ENCODE data around the gene PLAGL1. TPM values are rescaled to one million over a fixed set of nuclear protein-coding genes. Genes with fewer than 3 reads are reported as not detected.

PLAGL1 gene
- total and polyA plus RNA-seq, 2 of the 8 experiments (the other 6 are each of a cell fraction or from before 2014, with no cell fraction given): 0.94 to 1.1 TPM

DNA sequence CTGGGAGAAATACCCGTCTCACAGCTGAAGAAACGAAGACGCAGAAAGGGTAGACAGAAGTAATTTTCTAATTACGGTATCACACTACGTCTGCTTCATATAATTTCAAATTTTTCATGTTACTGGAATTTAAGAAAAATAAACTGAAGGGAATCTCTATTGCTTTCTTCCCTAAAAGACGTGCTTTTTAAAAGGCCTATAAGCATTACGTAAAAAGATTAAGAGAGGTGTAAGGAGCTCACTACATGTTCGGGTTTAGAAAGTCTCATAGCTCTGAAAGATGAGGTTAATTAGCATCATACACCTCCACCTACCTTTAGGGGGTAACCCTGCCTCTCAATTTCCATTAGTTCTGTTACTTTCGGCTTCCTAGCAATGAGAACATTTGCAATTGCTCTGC is 787 bp upstream of the PLAGL1 start:
- Histone ChIP-seq H3K36me3 (ENCODE audit: control insufficient read depth in 2 of 4, insufficient read depth in 4 of 4, low read length in 3 of 4) (peaks cover 0 to 2% (median 0%) of the 10 kb centered on the region in 4 experiments; a peak in 1 of 8 replicates), H3K79me1 (ENCODE audit: low read depth, low read length) (no peaks in the 10 kb centered on the region), H2AK5ac (ENCODE audit: low read depth, low read length) (no peak overlapping the region), H2AFZ (ENCODE audit: low read length) (no peak overlapping the region), H3K9ac (replicated peaks in 1 of 4; ENCODE audit: extremely low read depth in 1 of 4, low read depth in 3 of 4, low read length in 3 of 4) (no peak overlapping the region), H3K23me2 (ENCODE audit: low read depth, low read length) (peaks cover 5% of the 10 kb centered on the region; the same call in 1 of the 2 replicates), H3K4me2 (ENCODE audit: insufficient read depth in 1 of 2, low read depth in 2 of 2, low read length in 2 of 2) (peak overlapping the region; percentile 56 to 76), H3K4ac (replicated peaks; ENCODE audit: insufficient read length, low read depth, low read length) (no peak overlapping the region), H4K5ac (ENCODE audit: insufficient read length, low read depth, low read length) (no peak overlapping the region), H3K4me1 (replicated peaks in 1 of 4; ENCODE audit: control insufficient read depth in 3 of 4, insufficient read depth in 4 of 4, low read length in 3 of 4) (0 out of 7 replicates have a peak, but pooled peaks cover 0 to 3% (median 0%) of the 10 kb centered on the region in 4 experiments), H4K91ac (replicated peaks; ENCODE audit: insufficient read length, low read length) (no peak overlapping the region), H2BK20ac (ENCODE audit: low read length) (no peak overlapping the region), H3K27me3 (replicated peaks in 1 of 4; ENCODE audit: control insufficient read depth in 3 of 4, extremely low read depth in 1 of 4, insufficient read depth in 3 of 4, low read length in 3 of 4) (peaks cover 12 to 47% (median 37%) of the 10 kb centered on the region in 4 experiments), H4K20me1 (replicated peaks in 1 of 2; ENCODE audit: control insufficient read depth in 1 of 2, insufficient read depth in 2 of 2, low read length in 2 of 2) (no peaks in the 10 kb centered on the region), H2BK120ac (replicated peaks; ENCODE audit: low read depth, low read length) (no peak overlapping the region), H3K14ac (ENCODE audit: insufficient read length) (no peak overlapping the region), H3K4me3 (ENCODE audit: extremely low read depth in 1 of 4, insufficient read depth in 2 of 4, low read depth in 3 of 4, low read length in 4 of 4) (peak overlapping the region in 2 of 4 experiments; percentile 21 to 63; a peak in 3 of 8 replicates), H3K23ac (ENCODE audit: insufficient read length) (no peak overlapping the region), H4K8ac (ENCODE audit: extremely low read depth, insufficient read depth, low read length) (no peak overlapping the region), H3K27ac (ENCODE audit: low read depth, low read length) (no peak overlapping the region), H2BK5ac (ENCODE audit: low read depth, low read length) (no peak overlapping the region), H2BK15ac (ENCODE audit: low read length) (no peak overlapping the region), H3K18ac (ENCODE audit: extremely low read depth, low read length) (no peak overlapping the region), H2BK12ac (ENCODE audit: low read depth, low read length) (no peak overlapping the region), H3K9me3 (ENCODE audit: insufficient read depth in 2 of 2, low read depth in 1 of 2, low read length in 1 of 2) (peaks cover 3 to 6% of the 10 kb centered on the region in 2 experiments; a peak in 3 of 4 replicates), H3K79me2 (ENCODE audit: control insufficient read depth in 1 of 2, insufficient read depth in 2 of 2, low read length in 2 of 2) (no peaks in the 10 kb centered on the region), H3K56ac (replicated peaks; ENCODE audit: insufficient read length, low read depth, low read length) (no peak overlapping the region)
- 81% methylated on average over 9 of the region's 9 CpGs; no CpG with 5 or more reads in 1 of the 2 experiments for WGBS, 2 experiments (ENCODE audit: extremely low coverage in 1 of 2, insufficient coverage in 1 of 2, insufficient read length in 1 of 2, insufficient replicate concordance in 2 of 2, low coverage in 1 of 2, low lambda C conversion rate in 2 of 2, missing lambda C conversion rate in 1 of 2)
- DNase-seq (ENCODE audit: low read depth in 1 of 2, low spot score in 2 of 2) (no peak), FAIRE-seq (no peak)
- POLR2A ChIA-PET (ENCODE audit: partially characterized antibody): interaction anchor here (1.2 kb wide), 1 partner anchor 69 kb away, joined by 3 read pairs; no protein-coding TSS in a partner anchor
- CTCF ChIA-PET (ENCODE audit: partially characterized antibody): interaction anchor here (0.5 to 12.8 kb wide), 6 partner anchors 13 to 1341 kb away, joined by 3 to 366 read pairs (median 4); no protein-coding TSS in a partner anchor
- TF ChIP-seq, protein P1, sequence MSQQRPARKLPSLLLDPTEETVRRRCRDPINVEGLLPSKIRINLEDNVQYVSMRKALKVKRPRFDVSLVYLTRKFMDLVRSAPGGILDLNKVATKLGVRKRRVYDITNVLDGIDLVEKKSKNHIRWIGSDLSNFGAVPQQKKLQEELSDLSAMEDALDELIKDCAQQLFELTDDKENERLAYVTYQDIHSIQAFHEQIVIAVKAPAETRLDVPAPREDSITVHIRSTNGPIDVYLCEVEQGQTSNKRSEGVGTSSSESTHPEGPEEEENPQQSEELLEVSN (IDR thresholded peaks at IDR 0.05): no peak
- no peak for TF ChIP-seq POU5F1 (IDR thresholded peaks at IDR 0.05; ENCODE audit: low read depth, low read length)
- TF ChIP-seq ZNF274 (IDR thresholded peaks at IDR 0.05; ENCODE audit: borderline replicate concordance, extremely low read depth, low read length): no peak
